Measurements from ENCODE around the gene OCSTAMP.

GRCh38 chr20:46559685-46560440 is 9.4 kb upstream of the OCSTAMP start:
- TF ChIP-seq, protein P1, sequence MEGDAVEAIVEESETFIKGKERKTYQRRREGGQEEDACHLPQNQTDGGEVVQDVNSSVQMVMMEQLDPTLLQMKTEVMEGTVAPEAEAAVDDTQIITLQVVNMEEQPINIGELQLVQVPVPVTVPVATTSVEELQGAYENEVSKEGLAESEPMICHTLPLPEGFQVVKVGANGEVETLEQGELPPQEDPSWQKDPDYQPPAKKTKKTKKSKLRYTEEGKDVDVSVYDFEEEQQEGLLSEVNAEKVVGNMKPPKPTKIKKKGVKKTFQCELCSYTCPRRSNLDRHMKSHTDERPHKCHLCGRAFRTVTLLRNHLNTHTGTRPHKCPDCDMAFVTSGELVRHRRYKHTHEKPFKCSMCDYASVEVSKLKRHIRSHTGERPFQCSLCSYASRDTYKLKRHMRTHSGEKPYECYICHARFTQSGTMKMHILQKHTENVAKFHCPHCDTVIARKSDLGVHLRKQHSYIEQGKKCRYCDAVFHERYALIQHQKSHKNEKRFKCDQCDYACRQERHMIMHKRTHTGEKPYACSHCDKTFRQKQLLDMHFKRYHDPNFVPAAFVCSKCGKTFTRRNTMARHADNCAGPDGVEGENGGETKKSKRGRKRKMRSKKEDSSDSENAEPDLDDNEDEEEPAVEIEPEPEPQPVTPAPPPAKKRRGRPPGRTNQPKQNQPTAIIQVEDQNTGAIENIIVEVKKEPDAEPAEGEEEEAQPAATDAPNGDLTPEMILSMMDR (conservative IDR thresholded peaks at IDR 0.05; ENCODE audit: low read depth in 2 of 2) = peak in 1 of 2 experiments; percentile 36; a peak in 3 of 4 replicates
- TF ChIP-seq EZH2 (IDR thresholded peaks at IDR 0.05; ENCODE audit: low read depth, unreplicated experiment) (no peak), EZH2phosphoT487 (IDR thresholded peaks at IDR 0.05; ENCODE audit: unreplicated experiment) (no peak), POLR2AphosphoS5 (IDR thresholded peaks at IDR 0.05; ENCODE audit: low read depth) (no peak), CREB1 (CRISPR knock-in tag; IDR thresholded peaks at IDR 0.05; ENCODE audit: low read depth) (no peak), NANOG (IDR thresholded peaks at IDR 0.05; ENCODE audit: borderline replicate concordance) (no peak), ZNF331 (CRISPR knock-in tag; IDR thresholded peaks at IDR 0.05; ENCODE audit: low read depth) (no peak), JUNB (IDR thresholded peaks at IDR 0.05; ENCODE audit: unreplicated experiment) (no peak), ZNF114 (CRISPR knock-in tag; IDR thresholded peaks at IDR 0.05) (no peak)
- TF ChIP-seq, protein P2, sequence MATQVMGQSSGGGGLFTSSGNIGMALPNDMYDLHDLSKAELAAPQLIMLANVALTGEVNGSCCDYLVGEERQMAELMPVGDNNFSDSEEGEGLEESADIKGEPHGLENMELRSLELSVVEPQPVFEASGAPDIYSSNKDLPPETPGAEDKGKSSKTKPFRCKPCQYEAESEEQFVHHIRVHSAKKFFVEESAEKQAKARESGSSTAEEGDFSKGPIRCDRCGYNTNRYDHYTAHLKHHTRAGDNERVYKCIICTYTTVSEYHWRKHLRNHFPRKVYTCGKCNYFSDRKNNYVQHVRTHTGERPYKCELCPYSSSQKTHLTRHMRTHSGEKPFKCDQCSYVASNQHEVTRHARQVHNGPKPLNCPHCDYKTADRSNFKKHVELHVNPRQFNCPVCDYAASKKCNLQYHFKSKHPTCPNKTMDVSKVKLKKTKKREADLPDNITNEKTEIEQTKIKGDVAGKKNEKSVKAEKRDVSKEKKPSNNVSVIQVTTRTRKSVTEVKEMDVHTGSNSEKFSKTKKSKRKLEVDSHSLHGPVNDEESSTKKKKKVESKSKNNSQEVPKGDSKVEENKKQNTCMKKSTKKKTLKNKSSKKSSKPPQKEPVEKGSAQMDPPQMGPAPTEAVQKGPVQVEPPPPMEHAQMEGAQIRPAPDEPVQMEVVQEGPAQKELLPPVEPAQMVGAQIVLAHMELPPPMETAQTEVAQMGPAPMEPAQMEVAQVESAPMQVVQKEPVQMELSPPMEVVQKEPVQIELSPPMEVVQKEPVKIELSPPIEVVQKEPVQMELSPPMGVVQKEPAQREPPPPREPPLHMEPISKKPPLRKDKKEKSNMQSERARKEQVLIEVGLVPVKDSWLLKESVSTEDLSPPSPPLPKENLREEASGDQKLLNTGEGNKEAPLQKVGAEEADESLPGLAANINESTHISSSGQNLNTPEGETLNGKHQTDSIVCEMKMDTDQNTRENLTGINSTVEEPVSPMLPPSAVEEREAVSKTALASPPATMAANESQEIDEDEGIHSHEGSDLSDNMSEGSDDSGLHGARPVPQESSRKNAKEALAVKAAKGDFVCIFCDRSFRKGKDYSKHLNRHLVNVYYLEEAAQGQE (IDR thresholded peaks at IDR 0.05; ENCODE audit: unreplicated experiment) = no peak

Measured in GM23338 (cell line).